NCI-H1417 (cell line): ENCODE measurements around the gene PDLIM7.
A peak's percentile ranks its signal among the peaks of the same experiment; 100 is the strongest.

Experiments
- DNase-seq, 3 experiments: peaks; one replicate each; lab custom pipeline; 2025; lab: John Stamatoyannopoulos, UW

Gene PDLIM7

DNA sequence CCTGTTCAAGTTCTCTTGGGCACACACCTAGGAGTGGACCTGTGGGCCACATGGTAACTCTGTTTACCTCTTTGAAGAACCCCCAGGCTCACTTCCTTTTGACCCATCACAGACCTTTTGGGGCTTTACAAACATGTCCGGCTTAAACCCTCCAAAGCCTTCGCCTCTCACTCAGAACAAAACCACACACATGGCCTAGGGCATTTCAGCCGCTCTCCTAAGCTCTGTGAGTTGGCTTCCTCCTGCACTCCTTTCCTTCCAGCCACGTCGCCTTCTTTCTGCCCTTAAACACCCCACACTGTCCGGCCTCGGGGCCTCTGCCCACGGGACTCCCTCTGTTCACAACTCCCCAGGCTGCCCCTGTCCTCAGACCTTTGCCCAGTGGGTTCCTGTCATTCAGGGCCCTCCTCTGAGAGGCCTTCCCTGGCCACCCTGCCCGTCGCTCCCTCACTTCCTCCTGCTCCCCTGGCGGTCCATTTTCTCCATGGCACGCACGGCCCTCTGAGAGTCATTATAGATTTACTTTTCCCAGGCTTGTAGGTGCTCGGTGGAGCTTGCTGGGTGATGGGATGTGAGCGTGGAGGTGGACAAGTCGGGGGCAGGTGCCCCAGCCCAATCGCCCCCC lies 10.3 kb upstream of the PDLIM7 start:
- no peak for DNase-seq

DNA sequence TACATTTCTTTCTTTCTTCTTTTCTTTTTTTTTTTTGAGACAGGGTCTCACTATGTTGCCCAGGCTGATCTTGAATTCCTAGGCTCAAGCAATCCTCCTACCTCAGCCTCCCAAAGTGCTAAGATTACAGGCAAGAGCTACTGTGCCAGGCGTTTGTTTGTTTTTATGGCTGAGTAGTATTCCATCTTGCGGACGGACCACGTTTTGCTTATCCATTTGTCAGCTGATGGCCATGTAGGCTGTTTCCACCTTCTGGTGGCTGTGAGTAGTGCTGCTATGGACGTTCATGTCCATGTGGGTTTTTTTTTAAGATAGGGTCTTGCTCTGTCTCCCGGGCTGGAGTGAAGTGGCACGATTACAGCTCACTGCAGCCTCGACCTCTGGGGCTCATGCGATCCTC lies 9.8 kb upstream of the PDLIM7 start:
- DNase-seq, result no peak

DNA sequence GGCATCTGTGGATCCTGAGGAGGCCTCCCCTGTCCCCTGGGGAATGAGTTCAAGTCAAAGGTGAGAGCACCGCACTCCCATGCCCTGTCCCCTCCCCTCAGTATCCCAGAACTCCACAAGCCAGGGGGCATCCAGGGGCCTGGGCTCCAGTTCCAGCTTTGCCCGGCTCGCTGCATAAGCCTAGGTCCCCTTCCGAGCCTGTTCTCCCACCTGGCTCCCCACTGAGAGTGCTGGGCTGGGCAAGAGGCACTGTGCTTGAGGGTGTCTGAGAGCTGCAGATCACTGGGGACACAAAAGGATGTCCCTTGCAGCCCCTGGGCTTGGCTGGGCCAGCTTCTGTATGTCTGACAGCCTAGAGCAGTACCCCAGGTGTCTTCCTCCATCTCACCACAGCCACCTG lies 7.7 kb upstream of the PDLIM7 start:
- DNase-seq, result no peak

DNA sequence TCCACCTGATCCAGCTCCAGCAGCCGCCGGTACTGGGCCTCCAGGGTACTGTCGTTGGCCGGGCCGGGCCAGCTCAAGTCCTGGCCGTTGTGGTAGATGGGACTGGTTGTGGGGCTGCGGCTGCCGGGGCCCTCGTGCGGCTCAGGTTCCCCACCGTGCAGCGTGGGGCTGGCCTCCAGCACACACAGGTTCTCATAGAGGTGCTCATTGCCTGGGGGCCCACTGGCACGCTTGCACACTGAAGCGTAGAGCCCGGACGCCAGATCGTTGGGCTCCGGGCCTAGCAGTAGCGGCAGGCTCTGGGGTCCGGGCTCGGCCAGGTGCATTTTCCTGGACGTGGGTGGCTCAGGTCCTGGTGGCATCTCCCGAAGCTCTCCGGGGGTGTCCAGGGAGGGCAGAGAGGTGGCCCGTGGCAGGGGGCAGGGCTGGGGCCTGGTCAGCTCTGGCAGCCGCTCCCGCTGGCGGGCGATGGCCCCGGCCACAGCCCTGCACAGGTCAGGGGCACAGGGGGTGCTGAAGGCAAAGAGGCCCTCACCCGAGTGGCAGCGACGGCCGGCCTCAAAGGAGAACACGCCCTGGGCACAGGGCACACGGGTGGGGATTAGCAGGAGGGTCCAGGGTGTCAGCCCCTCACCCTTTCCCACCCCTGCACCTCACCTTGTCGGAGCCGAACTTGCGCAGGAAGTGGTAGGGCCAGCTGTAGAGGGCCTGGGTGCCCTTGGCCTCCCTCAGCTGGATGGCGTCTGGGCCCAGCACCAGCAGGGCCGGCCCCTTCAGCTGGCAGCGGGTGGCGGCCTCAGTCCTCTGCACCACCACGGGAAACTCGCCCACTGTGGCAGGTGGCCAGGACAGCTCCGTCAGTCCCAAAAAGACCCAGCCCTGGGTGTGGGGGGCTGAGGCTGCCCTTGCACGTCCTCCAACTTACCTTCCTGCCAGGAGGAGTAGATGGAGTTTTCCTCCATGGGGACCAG lies 7.0 kb upstream of the PDLIM7 start:
- DNase-seq, result no peak

DNA sequence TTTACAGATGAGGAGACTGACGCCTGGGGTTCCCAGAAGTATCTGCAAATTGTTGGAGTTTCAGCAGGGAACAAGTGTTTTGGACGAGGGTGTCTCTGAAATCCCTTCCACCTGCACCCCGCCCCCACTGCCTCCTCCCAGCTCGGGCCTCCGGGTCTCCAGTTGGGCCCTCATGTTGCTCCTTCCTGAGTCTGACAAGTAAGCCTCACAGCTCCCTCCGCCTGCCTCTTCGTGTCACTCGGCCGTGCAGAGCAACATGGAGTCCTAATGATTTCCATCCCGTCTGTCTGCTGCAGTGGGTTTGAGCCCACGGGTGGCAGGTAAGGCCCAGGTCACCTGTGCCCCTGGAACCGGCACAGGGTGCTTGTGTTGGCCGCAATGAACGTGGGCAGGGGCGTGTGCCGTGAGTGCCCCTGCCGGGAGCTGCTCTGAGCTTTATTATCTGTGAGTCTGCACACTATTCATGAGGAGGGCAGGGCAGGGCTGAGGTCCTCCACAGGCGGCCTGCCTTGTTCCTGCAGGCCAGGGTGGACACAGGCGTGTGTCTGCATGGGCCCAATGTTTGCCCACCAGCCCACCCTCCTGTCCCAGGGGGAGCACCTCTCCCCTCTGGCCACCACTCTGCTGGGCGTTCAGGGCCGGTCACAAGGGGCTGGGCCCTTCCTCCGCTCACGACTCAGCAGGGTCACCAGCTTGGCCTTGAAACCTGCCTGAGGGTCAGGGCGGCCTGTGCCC lies 6.1 kb upstream of the PDLIM7 start:
- no peak for DNase-seq

DNA sequence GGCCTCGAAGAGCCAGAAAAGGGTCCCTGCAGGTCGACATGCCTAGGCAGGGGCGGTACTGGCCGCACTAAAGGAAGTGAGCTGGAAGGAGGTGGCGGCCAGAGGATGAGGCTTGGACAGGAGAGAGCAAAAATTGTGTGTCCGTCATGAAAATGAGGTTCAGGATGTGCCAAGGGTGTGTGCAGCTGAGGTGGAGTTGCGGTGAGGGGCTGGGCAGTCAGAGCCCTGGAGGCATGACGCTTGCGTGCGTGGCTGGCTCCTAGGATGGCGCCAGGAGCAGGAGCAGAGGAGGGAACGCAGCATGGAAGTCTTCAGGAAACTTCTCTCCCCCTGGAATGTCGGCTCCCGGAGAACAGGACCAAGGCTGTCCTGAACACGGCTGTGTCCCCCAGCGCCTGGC lies 5.5 kb upstream of the PDLIM7 start:
- DNase-seq, result no peak

DNA sequence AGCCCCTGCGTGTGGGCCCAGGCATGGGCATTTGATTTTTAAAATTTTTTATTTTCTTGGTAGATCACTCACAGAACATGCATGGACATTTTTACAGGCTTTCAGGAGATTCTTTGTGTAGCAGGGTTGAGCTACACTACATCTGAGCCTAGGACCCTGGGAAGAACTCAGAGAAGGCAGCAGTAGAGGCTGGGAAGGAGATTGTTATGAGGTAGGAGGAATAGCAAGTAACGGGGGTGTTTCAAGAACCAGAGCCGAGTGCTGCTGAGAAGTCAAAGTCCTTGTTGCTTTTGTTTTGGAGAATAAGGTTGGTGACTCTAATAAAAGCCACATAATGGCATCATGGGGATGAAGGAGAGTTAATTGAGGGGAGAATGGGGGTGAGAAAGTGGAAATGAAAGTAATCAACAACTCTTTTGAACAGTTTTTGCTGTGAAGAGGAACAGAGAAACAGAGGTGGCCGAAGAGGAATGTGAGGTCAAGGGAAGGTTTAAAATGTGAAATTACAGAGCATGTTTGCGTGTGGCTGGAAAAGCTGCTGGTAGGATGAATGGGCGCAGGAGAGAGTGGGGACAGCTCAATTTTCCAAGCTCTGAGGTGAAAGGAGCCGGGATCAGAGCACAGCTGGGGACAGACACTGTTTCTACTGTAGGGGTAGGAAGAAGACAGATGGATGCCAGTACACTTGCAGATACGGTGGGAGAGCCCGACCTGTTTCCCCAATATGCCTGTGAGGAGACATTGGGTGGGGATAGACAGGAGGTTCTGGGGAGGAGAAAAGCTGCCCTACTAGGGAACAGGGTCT lies 4.7 kb upstream of the PDLIM7 start:
- DNase-seq, result no peak

DNA sequence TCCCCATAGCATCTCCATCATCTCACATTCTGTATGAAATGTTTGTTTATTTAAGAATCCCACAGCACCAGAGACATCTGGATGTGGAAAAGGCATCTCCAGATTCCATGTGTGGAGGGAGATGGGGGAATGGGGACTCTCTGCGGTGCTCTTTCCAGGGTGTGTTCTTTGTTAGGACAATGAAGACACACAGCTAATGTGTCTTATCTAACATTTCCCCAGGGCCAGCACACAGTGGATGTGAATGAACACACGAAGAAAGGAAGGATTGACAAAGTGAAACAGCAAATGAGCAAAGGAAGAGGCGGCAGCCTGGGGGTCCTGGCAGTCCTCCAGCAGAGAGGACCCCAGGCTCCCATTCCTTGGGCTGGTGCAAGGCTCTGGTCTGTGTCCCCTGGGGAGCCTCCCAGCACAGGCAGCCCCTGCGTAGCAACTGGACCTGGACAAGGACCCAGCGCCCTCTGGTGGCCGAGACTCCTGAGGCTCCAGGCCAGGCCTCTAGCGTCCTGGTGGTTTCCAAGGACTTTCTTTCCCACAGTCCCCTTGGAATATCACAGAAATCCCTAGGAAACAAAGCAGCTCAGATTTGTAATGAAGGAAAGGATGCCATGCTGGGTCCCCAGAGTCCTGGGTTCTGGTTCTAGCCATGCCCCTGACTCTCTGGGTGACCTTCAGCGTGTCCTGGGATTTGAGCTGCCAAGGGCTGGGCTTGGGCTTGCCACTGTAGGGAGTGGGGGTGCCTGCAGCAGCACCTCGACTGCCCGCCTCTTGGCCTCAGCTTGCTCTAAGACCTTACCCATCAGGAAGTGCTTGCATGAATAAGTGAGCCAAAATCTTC lies 3.5 kb upstream of the PDLIM7 start:
- DNase-seq, result peak; percentile 45 to 85 (median 75)

DNA sequence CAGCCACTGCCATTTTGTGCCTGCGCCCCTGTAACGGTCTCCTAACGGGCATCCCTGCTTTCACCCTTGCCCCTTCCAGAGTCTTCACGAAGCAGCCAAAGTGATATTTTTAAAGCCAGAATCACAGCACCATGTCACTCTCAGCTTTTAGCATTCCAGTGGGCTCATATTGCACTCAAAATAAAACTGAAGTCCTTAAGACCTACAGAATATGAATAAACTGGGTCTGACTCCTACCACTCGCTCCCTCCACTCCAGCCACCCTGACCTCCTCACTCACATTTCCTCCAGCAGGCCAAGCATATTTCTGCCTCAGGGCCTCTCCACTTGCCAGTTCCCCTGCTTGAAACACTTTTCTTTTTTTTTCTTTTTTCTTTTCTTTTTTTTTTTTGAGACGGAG lies 2.4 kb upstream of the PDLIM7 start:
- DNase-seq, result no peak

DNA sequence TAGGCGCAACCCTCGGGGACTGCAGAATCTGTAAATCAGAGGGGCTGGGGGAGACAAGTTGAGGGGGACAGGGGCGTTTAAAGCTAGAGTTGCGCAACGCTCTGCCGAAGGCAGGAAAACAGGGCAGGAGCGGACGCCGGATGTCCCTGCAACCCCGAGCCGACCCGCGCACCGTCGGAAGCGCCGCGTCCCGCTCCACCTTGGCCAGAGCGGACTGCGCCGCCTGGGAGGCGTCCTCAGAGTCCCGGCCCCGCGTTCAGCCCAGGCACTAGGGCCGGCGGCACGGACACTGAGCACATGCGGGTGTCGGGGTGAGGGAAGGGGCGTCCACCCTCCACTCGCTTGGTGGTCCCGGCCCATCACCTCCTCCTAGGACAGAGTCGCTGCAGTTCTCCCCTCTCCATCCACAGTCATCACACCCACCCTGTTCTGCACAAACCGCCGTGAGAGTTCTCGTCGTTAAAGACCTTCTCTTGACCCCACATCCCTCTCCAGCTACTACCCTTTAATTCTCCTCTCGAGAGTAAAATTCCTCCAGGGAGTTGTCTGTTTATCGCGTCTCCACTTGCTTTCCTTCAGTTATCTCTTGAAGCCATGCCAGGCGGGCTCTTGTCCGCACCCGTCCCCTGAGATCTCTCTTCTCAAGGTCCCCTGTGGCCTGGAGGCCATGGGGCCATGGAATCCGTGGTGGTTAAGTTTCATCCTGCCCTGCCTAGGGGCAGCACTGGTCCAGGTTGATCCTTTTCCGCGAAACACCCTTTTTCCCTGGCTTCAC lies 796 bp upstream of the PDLIM7 start:
- DNase-seq, result peak in 1 of 3 experiments; percentile 38

DNA sequence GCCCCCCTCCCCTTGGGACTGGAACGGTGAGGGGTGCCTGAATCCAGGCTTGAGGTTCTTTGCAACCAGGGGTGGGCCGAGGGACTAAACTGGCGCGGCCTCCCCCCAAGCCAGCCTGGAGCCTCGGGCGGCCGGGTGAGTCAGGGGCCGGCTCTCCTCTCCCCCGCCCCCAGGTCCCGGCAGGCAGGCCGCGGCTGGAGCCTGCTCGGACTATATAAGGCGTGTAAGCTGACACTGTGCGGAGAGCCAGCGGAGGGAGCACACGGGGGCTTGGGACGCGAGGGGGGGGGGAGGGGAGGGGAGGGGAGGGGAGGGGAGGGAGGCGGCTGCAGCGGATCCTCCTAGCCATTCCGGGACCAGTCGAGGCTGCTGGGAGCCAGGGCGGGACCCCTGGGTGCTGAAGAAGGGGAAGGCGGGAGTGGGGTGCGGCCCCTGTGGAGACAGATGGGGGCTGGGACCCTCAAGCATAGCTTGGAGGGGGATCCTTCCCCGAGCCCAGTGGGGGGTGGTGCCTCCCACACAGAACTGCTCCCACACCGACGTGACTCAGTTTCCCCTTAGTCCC lies 595 bp downstream of the PDLIM7 start:
- peak; percentile 37 to 62 (median 60) for DNase-seq

DNA sequence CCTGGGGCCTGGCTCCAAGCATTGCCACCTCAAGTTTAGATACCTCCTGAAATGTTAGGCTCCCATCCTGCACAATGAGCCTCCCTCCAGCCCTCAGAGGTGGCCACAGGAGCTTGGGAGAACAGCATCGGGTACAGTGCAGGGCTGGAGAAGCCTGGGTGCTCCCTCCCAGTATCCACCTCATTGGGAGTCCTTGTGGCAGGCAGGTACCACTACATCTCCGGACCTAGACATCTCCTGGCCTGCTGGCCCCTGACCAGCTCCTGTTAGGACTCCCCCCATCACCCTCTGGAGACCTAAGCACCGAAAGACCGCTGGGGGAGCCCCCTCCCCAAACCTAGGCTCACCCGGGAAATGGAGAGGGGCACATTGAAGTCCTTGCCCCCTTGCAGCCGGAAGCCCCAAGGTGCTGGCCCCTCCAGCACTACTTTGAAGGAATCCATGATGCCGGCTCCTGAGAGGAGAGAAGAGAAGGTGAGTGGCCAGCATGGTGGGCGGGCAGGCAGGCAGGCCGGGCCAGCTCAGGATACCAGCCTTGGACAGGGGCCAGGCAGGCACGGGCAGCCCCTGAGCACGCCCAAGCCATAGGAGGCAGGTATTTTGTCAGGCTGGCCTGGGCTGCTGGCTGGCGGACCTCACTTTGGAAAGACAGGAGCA lies 1.2 kb downstream of the PDLIM7 start:
- peak in 1 of 3 experiments; percentile 34 for DNase-seq

DNA sequence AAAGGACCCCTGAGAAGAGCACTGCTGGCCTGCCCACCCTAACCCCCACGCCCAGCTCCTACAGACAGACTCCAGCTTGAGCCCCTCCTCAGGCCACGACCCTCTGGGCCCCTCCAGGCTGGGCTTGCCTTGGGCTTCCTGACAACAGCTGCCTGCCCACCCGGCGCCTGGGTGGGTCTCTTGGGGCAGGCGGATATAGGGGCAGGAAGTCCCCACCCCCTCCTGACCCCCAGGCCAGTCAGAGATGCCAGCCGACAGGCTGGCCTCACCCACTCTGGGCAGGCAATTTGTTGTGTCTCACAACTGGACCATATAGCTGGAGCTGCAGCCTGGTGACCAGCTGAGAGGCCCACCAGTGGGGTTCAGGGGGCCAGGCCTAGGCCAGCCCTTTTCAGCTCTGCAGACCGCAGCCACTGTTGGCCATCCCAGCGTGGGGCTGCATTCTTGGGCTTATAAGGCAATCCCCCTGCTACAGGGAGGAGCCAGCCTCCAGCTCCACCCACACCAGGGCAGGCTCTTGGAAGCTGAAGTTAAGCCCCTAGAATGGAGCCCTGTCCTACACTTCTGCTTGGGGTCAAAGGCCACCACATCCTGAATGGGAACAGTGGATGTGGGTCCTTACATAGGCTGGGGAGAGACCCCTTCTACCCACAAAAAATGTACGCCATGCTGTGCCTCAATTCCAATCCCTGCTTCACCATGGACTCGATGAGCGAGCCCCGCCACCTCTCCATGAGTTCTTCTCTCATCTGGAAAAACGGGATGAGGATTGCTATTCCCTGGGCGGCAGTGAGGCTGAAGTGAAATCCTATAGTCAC lies 2.0 kb downstream of the PDLIM7 start:
- no peak for DNase-seq

DNA sequence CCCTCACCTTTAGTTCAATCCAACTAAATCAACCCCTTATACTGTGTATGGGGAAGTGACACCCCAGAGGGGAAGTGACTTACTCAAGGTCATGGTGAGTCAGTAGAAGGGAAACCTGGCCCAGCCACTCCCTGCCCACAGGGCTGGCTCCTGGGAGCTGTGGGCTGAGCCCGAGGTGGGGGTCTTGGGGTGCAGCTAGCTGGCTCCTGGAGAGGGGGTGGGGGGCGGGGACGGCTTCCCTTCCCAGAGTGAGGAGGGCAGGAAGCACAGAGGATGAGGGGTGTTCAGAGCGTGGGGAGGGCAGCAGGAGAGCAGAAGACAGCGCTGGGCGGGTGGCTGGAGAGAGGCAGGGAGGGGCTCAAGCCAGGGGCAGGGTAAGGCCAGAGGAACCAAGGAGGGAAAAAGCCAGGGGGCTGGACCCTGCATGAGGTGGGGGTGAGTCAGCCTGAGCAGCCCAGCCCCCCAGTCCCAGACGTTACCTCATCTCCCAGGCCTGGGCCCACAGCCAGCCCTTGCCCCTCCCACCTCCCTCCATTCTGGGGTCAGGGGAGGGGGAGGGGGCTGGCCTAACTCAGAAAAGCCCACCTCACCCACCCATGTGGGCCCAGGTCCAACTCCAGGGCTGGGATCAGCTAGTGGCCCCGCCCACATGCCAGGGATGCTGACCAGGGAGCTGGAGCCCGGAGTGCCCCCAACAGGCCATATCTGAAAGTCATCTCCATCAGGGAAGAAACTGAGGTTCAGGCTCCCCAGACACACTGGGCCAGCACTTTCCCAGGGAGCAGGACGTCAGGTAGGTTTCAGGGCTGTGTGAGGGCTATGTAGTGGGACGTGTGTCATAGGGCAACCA lies 2.8 kb downstream of the PDLIM7 start:
- no peak for DNase-seq

DNA sequence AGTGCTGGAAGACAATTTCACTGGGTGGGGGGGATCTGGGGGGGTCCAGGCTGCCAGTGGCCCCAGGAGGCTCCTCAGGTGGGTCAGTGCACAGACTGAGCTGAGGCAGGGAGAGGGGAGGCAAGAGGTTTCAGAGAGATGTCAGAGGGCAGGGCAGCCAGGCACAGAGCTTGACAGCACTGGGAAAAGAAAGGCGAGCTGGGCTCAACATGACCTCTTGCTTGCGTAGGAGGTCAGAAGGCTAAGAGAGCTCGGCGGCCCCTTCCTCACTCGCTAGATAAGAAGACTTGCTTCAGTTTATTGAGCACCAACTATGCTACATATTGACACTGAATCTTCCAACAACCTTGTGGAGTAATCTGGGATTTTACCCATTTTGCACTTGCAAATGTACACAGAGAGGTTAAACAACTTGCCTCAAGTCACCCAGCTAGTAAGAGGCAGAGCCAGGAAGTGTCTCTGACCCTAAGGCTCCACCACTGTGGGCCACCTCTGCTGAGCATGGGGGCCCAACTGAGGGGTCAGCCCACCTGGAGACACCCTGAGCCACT lies 3.5 kb downstream of the PDLIM7 start:
- DNase-seq, result no peak

DNA sequence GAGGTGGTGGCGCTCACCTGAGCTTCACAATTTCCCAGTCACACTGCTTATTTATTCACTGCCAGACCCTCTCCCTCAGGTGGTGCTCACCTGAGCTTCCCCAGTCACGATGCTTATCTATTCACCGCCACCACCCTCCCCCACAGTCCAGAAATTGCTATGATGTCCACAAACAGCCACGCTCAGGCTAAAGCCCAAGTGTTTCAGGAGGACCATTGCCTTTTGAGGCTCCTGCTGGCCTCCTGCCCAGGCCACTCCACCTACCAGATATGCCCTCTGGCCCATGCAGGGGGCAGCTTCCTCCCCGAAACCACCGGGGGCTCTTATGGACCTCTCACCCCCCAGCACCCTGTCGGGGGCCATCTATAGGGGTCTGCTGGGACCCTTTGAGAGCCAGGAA lies 4.6 kb downstream of the PDLIM7 start:
- no peak for DNase-seq
